Astrocyte of the spinal cord (primary cell): ENCODE data around the gene CD300LF.

Experiments
- DNase-seq: peaks from one replicate; pipeline ENCODE4 v3.0.0; 2011; ENCODE audit warnings: low read depth, low spot score
- H3K4me3 ChIP-seq: 2 replicates; pipeline ENCODE4 v1.5.1; 2011; ENCODE audit warnings: low read depth, mild to moderate bottlenecking, low read length, moderate library complexity
- CTCF ChIP-seq: IDR thresholded peaks from 2 replicates; pipeline ENCODE4 v1.5.1; 2012; ENCODE audit warnings: low read depth, mild to moderate bottlenecking, low read length, inconsistent platforms
- in situ Hi-C: cut with HindIII; loops from 2 replicates; pipeline ENCODE4 v1.10.0; 2017; ENCODE audit warnings: low sequenced_read_pairs

The CD300LF gene

GRCh38 chr17:74739227-74739831 is 26.6 kb upstream of the CD300LF start:
- H3K4me3 ChIP-seq = no peak overlapping the region
- DNase-seq = no peak
- TF ChIP-seq CTCF = no peak
- in situ Hi-C loops = no loop called here

- H3K4me3 ChIP-seq = no peak overlapping the region
- no peak for DNase-seq
- in situ Hi-C loops = no loop called here
- TF ChIP-seq CTCF = no peak
Measured at GRCh38 chr17:74738051-74738996, 25.6 kb upstream of the CD300LF start.

GRCh38 chr17:74737299-74738050 is 24.8 kb upstream of the CD300LF start:
- in situ Hi-C loops = no loop called here
- H3K4me3 ChIP-seq = no peak overlapping the region
- no peak for DNase-seq
- peak; percentile 35 for TF ChIP-seq CTCF

- in situ Hi-C loops = no loop called here
- TF ChIP-seq CTCF = peak; percentile 30
- DNase-seq = no peak
- no peak within 1 kb of the TSS for H3K4me3 ChIP-seq
Measured at GRCh38 chr17:74736513-74737298, 24.0 kb upstream of the CD300LF start, which contains the start of gene RAB37. Gene RAB37, plus strand, starts transcription at chr17:74737256. Its CDS starts 17 bp downstream, at chr17:74737273.

GRCh38 chr17:74734256-74734655 is 21.5 kb upstream of the CD300LF start:
- in situ Hi-C loops = no loop called here
- TF ChIP-seq CTCF = no peak
- H3K4me3 ChIP-seq = no peak overlapping the region
- no peak for DNase-seq
